Kidney glomerular epithelial cell (primary cell): ENCODE measurements around the gene METTL26.
"Not testable (repeated sequence)": the region's sequence is repeated elsewhere in the genome, so short reads cannot be mapped to it uniquely, and the experiment has no call there.

ENCODE experiments used
- DNase-seq: peaks from one replicate; lab custom pipeline; 2025; lab: John Stamatoyannopoulos, UW

The METTL26 gene

GRCh38 chr16:625117-625976 lies 10.8 kb downstream of the METTL26 start:
- DNase-seq = no peak

- DNase-seq = no peak
These were observed 11.5 kb downstream of the METTL26 start for GRCh38 chr16:624526-625070.

GRCh38 chr16:622920-623280 lies 13.2 kb downstream of the METTL26 start:
- no peak for DNase-seq

- no peak for DNase-seq
These were observed 14.5 kb downstream of the METTL26 start for GRCh38 chr16:621526-622105.

GRCh38 chr16:620700-621525 lies 15.2 kb downstream of the METTL26 start:
- DNase-seq = no peak

GRCh38 chr16:619476-620100 lies 16.5 kb downstream of the METTL26 start:
- DNase-seq = no peak

GRCh38 chr16:617855-618254 lies 18.2 kb downstream of the METTL26 start:
- no peak for DNase-seq

GRCh38 chr16:616733-617586 lies 19.1 kb downstream of the METTL26 start:
- no peak for DNase-seq

- DNase-seq = no peak
These were observed 21.0 kb downstream of the METTL26 start for GRCh38 chr16:615122-615521.

GRCh38 chr16:610513-611381 lies 25.4 kb downstream of the METTL26 start:
- DNase-seq = no peak

GRCh38 chr16:609984-610383 lies 26.1 kb downstream of the METTL26 start:
- DNase-seq = no peak

- no peak for DNase-seq
These were observed 26.8 kb downstream of the METTL26 start for GRCh38 chr16:609316-609715.

- DNase-seq = no peak
These were observed 28.1 kb downstream of the METTL26 start for GRCh38 chr16:608019-608418.

GRCh38 chr16:606656-607307 lies 29.3 kb downstream of the METTL26 start:
- no peak for DNase-seq

- no peak for DNase-seq
These were observed 32.2 kb downstream of the METTL26 start for GRCh38 chr16:603933-604332.

- DNase-seq = no peak
These were observed 35.3 kb downstream of the METTL26 start for GRCh38 chr16:600781-601180.

GRCh38 chr16:598823-599739 lies 37.0 kb downstream of the METTL26 start:
- DNase-seq = no peak

GRCh38 chr16:597655-598054 lies 38.5 kb downstream of the METTL26 start:
- DNase-seq = not testable (repeated sequence)

GRCh38 chr16:596736-597060 lies 39.4 kb downstream of the METTL26 start:
- DNase-seq = no peak
